Measurements from ENCODE around the gene RPS6KA4.
"Not testable (repeated sequence)": the region's sequence is repeated elsewhere in the genome, so short reads cannot be mapped to it uniquely, and the experiment has no call there.

Gene RPS6KA4

GRCh38 chr11:64391839-64392238 lies 32.9 kb downstream of the RPS6KA4 start:
- DNase-seq = no peak

GRCh38 chr11:64395545-64396078 lies 36.6 kb downstream of the RPS6KA4 start:
- DNase-seq = no peak

DNA sequence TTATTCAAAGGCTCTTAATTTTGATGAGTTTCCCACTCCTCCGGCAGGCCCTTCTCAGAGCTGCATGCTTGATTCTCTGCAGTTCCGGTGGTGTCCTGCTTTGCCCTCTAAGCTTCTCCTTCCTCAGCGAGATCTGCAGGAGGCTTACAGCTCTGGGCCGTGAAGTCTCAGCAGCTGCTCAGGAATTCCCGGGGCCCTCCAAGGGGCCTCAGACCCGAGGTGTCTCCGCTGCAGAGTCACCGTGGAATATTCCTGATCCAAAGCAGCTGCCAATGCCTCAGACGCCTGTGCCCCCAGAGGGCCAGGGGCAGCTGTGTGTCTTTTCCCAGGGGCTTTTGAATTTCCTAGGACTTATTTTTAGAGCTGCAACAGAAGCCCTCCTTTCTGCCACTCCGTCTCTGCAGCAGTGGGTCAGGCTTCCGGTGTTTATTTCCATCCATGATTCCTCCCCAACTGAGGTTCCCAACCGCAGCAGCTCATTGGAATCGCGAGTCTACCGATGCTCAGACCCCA lies 37.2 kb downstream of the RPS6KA4 start:
- DNase-seq = no peak

GRCh38 chr11:64400102-64400501 lies 41.1 kb downstream of the RPS6KA4 start:
- no peak for DNase-seq

GRCh38 chr11:64400667-64401066 lies 41.7 kb downstream of the RPS6KA4 start:
- DNase-seq = no peak

GRCh38 chr11:64401775-64402174 lies 42.8 kb downstream of the RPS6KA4 start:
- no peak for DNase-seq

- DNase-seq = no peak
These were observed 44.1 kb downstream of the RPS6KA4 start for GRCh38 chr11:64403106-64403505.

DNA sequence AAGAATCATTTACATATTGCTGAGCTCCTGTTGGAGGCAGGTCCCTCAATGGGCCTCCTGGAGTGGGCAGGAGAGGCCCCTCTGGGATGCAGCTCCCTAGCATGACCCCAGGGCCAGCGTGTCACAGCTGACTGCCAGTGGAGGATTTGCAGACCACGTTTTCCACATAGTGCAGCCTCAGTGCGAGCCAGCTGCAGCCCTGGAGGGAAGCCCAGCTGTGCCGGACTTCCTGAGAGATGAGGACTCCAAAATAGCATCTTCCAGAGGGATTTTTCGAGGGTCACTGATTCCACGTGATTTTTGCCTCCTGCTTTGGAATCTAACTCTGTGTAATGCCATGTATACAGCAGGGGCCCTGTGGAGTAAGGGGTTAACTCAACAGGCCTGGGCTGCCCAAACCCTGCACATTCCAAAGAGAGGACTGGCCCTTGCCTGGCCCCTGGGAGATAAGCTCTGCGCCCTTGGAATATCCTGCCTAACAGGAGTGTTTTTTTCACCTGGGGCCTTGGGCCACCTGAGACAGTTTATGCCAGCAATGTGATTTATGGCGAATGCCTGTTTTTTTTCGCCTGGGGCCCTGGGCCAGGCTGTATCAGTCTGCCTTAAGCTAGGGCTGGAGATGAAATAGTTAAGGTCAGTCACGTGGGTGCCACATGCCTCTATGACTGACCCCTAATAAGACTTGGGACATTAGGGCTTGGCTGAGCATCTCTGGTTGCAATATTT lies 47.4 kb downstream of the RPS6KA4 start:
- no peak for DNase-seq

GRCh38 chr11:64407221-64407620 lies 48.3 kb downstream of the RPS6KA4 start:
- DNase-seq = no peak

GRCh38 chr11:64407630-64408029 lies 48.7 kb downstream of the RPS6KA4 start:
- DNase-seq = no peak

DNA sequence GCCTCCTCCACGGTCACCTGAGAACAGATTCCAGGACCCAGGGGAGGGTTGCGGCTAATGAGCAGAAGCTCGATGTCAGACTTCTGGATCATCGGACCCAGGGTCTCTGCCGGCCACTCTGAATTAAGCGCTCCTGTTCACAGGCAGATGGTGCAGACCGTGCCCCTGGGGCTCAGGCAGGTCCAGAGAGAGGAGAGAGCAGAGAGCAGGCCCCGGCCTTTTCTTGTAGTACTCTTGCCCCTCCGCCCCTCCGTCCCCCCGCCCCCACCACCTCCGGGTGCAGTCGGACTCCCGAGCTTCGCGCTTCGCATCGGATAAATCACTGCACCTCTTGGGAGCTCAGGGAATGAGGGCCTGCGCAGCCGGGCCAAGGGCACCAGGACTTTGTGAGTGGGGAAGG lies 50.3 kb downstream of the RPS6KA4 start:
- DNase-seq = no peak

GRCh38 chr11:64409707-64410403 lies 50.9 kb downstream of the RPS6KA4 start:
- DNase-seq = no peak

- DNase-seq = no peak
These were observed 51.4 kb downstream of the RPS6KA4 start for GRCh38 chr11:64410404-64410734.

DNA sequence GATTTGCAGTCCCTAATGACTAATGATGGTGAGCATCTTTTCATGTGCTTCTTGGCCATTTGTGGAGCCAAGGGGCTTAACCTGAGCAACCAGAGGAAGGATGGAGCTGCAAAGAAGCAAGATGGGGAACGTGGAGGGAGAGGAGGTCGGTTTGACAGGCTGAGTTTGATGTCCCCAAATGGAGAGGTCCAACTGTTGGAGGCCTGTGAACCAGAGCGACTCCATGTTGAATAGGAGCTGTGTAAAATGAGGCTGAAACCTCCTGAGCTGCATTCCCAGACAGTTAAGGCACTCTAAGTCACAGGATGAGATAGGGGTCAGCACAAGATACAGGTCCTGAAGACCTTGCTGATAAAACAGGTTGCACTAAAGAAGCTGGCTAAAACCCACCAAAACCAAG lies 54.5 kb downstream of the RPS6KA4 start:
- DNase-seq = no peak

DNA sequence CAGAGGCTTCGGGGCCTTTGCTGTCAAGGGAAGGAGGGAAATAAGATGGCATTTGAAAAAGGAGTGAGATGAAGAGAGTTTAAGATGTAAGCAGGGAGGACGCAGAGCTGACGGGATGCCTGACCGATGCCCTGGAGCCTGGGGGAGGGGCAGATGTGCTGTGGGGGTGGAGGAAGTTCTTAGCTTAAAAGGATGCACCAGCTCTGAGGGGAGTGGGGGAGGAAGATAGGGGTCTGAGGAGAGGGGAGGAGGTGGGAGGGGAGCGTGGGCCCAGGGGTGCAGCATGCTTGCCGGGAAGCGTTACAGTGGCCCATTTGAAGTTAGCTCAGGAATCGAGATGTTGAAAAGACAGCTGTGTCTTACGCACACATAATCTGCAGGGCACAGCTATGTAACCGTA lies 56.3 kb downstream of the RPS6KA4 start:
- DNase-seq = no peak

DNA sequence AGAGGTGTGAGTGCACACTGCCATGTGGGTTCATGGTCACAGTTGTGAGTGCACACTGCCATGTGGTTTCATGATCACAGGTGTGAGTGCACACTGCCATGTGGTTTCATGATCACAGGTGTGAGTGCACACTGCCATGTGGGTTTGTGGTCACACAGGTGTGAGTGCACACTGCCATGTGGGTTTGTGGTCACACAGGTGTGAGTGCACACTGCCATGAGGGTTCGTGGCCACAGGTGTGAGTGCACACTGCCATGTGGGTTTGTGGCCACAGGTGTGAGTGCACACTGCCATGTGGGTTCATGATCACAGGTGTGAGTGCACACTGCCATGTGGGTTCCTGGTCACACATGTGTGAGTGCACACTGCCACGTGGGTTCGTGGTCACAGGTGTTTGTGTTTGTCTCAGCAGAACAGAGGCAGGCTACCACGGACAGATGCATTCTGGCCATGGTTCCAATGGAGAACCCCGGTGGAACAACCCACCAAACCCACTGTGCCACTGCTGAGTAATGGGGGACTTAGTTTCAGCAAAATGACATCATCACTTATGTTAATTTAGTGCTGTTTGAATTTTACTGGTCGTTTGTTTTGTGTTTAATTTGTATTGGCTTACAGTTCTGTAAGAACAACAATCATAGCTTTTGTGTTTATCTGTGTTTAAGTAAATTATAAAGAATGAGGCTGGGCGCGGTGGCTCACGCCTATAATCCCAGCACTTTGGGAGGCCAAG lies 57.2 kb downstream of the RPS6KA4 start:
- no peak for DNase-seq

- DNase-seq = not testable (repeated sequence)
These were observed 59.3 kb downstream of the RPS6KA4 start for GRCh38 chr11:64418233-64418632.

GRCh38 chr11:64419257-64419790 lies 60.4 kb downstream of the RPS6KA4 start:
- no peak for DNase-seq

GRCh38 chr11:64419818-64420485 lies 61.0 kb downstream of the RPS6KA4 start:
- DNase-seq = no peak

Measured in NCI-H510A treated with DMSO at 0.1 percent for 48 hours (cell line).